AG10803 (cell line): ENCODE results near the gene CACNA2D4.

Experiments used
- DNase-seq: peaks from one replicate; pipeline ENCODE4 v3.0.0; 2010; ENCODE audit warnings: low read depth
- H3K4me3 ChIP-seq: 2 replicates; pipeline ENCODE4 v1.5.1; 2011; ENCODE audit warnings: mild to moderate bottlenecking, low read length, control low read depth
- TF ChIP-seq, protein P1 (sequence below): conservative IDR thresholded peaks from 2 replicates; pipeline ENCODE4 v1.5.1; 2011; ENCODE audit warnings: mild to moderate bottlenecking, low read length, control low read depth, inconsistent platforms

CACNA2D4 gene

DNA sequence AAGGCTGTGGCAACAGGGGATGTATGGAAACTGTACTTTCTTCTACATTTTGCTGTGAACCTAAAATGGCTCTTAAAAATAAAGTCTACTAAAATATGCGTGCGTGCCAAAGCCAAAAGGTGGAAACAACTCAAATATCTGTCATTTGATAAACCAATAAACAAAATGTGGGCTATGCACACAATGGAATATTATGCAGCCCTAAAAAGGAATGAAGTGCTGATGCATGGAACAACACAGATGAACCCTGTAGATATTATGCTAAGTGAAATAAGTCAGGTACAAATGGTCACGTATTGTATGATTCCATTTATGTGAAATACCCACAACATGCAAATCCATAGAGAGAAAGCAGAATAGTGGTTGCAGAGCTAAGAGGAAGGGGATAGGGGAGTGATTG, 8.0 kb downstream of the CACNA2D4 start:
- no peak for DNase-seq
- H3K4me3 ChIP-seq: no peak overlapping the region
- TF ChIP-seq, protein P1, sequence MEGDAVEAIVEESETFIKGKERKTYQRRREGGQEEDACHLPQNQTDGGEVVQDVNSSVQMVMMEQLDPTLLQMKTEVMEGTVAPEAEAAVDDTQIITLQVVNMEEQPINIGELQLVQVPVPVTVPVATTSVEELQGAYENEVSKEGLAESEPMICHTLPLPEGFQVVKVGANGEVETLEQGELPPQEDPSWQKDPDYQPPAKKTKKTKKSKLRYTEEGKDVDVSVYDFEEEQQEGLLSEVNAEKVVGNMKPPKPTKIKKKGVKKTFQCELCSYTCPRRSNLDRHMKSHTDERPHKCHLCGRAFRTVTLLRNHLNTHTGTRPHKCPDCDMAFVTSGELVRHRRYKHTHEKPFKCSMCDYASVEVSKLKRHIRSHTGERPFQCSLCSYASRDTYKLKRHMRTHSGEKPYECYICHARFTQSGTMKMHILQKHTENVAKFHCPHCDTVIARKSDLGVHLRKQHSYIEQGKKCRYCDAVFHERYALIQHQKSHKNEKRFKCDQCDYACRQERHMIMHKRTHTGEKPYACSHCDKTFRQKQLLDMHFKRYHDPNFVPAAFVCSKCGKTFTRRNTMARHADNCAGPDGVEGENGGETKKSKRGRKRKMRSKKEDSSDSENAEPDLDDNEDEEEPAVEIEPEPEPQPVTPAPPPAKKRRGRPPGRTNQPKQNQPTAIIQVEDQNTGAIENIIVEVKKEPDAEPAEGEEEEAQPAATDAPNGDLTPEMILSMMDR: no peak

- TF ChIP-seq, protein P1: no peak
- DNase-seq: no peak
- no peak overlapping the region for H3K4me3 ChIP-seq
These were observed 9.7 kb downstream of the CACNA2D4 start for GRCh38 chr12:1908758-1909157.

- H3K4me3 ChIP-seq: no peak overlapping the region
These were observed 10.5 kb downstream of the CACNA2D4 start for GRCh38 chr12:1907652-1908611.

DNA sequence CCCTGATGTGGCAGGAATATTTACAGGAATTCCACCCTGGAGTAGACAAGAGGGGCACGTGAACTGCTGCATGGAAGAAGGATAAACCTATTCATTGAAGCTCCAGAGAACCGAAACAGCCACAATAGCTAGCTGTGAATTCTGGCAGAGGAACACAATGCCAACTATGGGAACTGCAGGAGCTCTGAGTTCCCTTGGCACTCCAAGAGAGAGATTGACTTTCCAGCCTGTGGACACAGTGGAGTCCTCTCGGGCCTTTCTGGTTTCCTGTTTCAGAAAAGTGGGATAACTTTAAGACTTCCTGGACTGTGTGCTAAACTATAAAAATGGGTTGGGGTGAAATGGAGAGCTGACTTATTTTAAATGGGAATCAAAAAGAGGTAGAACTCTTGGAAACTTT, 11.9 kb downstream of the CACNA2D4 start:
- DNase-seq: no peak

More at GRCh38 chr12:1907652-1908611, 10.5 kb downstream of the CACNA2D4 start:
- TF ChIP-seq, protein P1: no peak
- no peak for DNase-seq

DNA sequence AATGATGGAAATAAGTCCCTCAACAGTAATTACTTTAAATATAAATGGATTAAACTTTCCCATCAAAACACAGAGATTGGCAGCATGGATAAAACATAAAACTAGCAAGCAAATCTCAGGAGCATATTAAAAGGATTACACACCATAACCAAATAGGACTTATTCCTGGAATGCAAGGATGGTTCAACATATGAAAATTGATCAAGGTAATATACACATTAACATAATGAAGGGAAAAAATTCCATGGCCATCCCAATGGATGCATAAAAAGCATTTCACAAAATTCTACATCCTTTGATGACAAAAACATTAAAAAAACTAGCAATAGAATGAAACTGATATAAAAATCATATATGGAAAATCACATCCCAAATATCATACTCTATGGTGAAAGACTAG, 13.6 kb downstream of the CACNA2D4 start:
- TF ChIP-seq, protein P1: no peak
- DNase-seq: no peak
- H3K4me3 ChIP-seq: no peak overlapping the region

More for the DNA sequence above, 11.9 kb downstream of the CACNA2D4 start:
- no peak overlapping the region for H3K4me3 ChIP-seq
- TF ChIP-seq, protein P1: no peak

- TF ChIP-seq, protein P1: no peak
- no peak overlapping the region for H3K4me3 ChIP-seq
- no peak for DNase-seq
These were observed 21.5 kb downstream of the CACNA2D4 start for GRCh38 chr12:1896964-1897363.

GRCh38 chr12:1890810-1891209, 27.6 kb downstream of the CACNA2D4 start:
- no peak for DNase-seq
- TF ChIP-seq, protein P1: no peak

More at GRCh38 chr12:1890810-1891209, 27.6 kb downstream of the CACNA2D4 start:
- H3K4me3 ChIP-seq: no peak overlapping the region
